GM12878 (cell line): ENCODE results near the gene TBXA2R. TPM values are rescaled to one million over a fixed set of nuclear protein-coding genes. Genes with fewer than 3 reads are reported as not detected.
A peak's percentile ranks its signal among the peaks of the same experiment; 100 is the strongest.

Experiments
- ATAC-seq: fragments of 200-7000 bp; cut with Tn5 transposase; 3 replicates; pipeline ENCODE4 v1.9.1; 2020; ENCODE audit warnings: mild to moderate bottlenecking, moderate library complexity
- BruUV-seq: library from RNA; stranded (reverse); fragments of 400-500 nt; replicated peaks from 2 replicates; lab custom pipeline; 2021; lab: Mats Ljungman, UMichigan
- CTCF ChIA-PET: fragments of 300-600 bp; sonication (Branson Sonifier 250); formaldehyde crosslinking; extraction: SDS; loops from one replicate; lab custom pipeline; 2021; ENCODE audit warnings: inconsistent platforms; lab: Yijun Ruan, JAX
- POLR2A ChIA-PET: fragments of 350-600 bp; formaldehyde crosslinking; extraction: SDS; loops from one replicate; lab custom pipeline; 2021; ENCODE audit warnings: inconsistent platforms; lab: Charles Lee
- RAD21 ChIA-PET: fragments of 300-600 bp; sonication (Branson Sonifier 250); formaldehyde crosslinking; loops from one replicate; lab custom pipeline; 2023; ENCODE audit warnings: antibody characterized with exemption; ENCODE audit not compliant: unreplicated experiment; lab: Charles Lee
- SMC1A ChIA-PET: fragments of 300-600 bp; sonication (Branson Sonifier 250); formaldehyde crosslinking; loops from one replicate; lab custom pipeline; 2023; ENCODE audit not compliant: unreplicated experiment, uncharacterized antibody; lab: Charles Lee
- DNase-seq: peaks from one replicate; pipeline ENCODE4 v3.0.0-alpha.2; 2011; ENCODE audit warnings: low read depth, low spot score
- FAIRE-seq: peaks from 3 replicates; lab custom pipeline; 2011; peaks lifted over from hg19 to GRCh38; lab: Jason Lieb, UNC
- H2AFZ ChIP-seq: 2 replicates; pipeline ENCODE4 v1.6.0; 2011; ENCODE audit warnings: low read depth, low read length, control low read depth; ENCODE audit not compliant: control insufficient read depth
- H3K27ac ChIP-seq: 2 replicates; pipeline ENCODE4 v1.5.1; 2011; ENCODE audit warnings: control low read depth; ENCODE audit not compliant: control insufficient read depth, insufficient read depth
- H3K27me3 ChIP-seq, 2 experiments: replicated peaks in 1 of 2; 2 replicates each; pipeline versions ENCODE4 v1.6.0 to v1.6.1; 2011; ENCODE audit warnings: low read length in 1 of 2; ENCODE audit not compliant: control insufficient read depth in 2 of 2, insufficient read depth in 2 of 2
- H3K36me3 ChIP-seq, 2 experiments: 2 replicates each; pipeline ENCODE4 v1.5.1; 2011; ENCODE audit warnings: low read length in 1 of 2; ENCODE audit not compliant: control insufficient read depth in 2 of 2, insufficient read depth in 2 of 2
- H3K4me1 ChIP-seq: 2 replicates; pipeline ENCODE4 v1.6.1; 2011; ENCODE audit warnings: mild to moderate bottlenecking, low read length, moderate library complexity, mixed read lengths; ENCODE audit not compliant: control insufficient read depth, insufficient read depth
- H3K4me2 ChIP-seq: 2 replicates; pipeline ENCODE4 v1.6.0; 2011; ENCODE audit warnings: control low read depth; ENCODE audit not compliant: control insufficient read depth, insufficient read depth
- H3K4me3 ChIP-seq: fragments of 200-600 bp; sonication (generic); 2 replicates; pipeline ENCODE4 v1.5.1; 2016
- H3K79me2 ChIP-seq: 2 replicates; pipeline ENCODE4 v1.6.0; 2011; ENCODE audit warnings: low read length; ENCODE audit not compliant: control insufficient read depth, insufficient read depth
- H3K9ac ChIP-seq: 2 replicates; pipeline ENCODE4 v1.8.0; 2011; ENCODE audit warnings: low read length, control low read depth, mixed read lengths; ENCODE audit not compliant: control insufficient read depth, insufficient read depth
- H3K9me3 ChIP-seq: replicated peaks from 3 replicates; pipeline ENCODE4 v1.5.1; 2011; ENCODE audit warnings: mild to moderate bottlenecking, low read length; ENCODE audit not compliant: control insufficient read depth, insufficient read depth
- H4K20me1 ChIP-seq: 2 replicates; pipeline ENCODE4 v1.6.0; 2011; ENCODE audit not compliant: control insufficient read depth, insufficient read depth
- CBFB ChIP-seq: IDR thresholded peaks from 2 replicates; pipeline ENCODE4 v1.6.1; 2016; ENCODE audit warnings: antibody characterized with exemption, low read depth
- JUNB ChIP-seq: IDR thresholded peaks from 2 replicates; pipeline ENCODE4 v1.6.1; 2016; ENCODE audit warnings: antibody characterized with exemption, mild to moderate bottlenecking
- NFYA ChIP-seq: IDR thresholded peaks from 2 replicates; pipeline ENCODE4 v1.6.1; 2011; ENCODE audit warnings: low read depth, mild to moderate bottlenecking, low read length, improper control_type of control experiment, borderline replicate concordance
- NR2C2 ChIP-seq: IDR thresholded peaks from 2 replicates; pipeline ENCODE4 v1.6.1; 2011; ENCODE audit warnings: borderline replicate concordance, low read depth; ENCODE audit not compliant: control insufficient read depth, insufficient read length
- SIN3A ChIP-seq: IDR thresholded peaks from 2 replicates; pipeline ENCODE4 v1.6.1; 2012; ENCODE audit warnings: low read depth, low read length, improper control_type of control experiment
- SIX5 ChIP-seq: IDR thresholded peaks from 2 replicates; pipeline ENCODE4 v1.6.1; 2011; ENCODE audit warnings: mild to moderate bottlenecking, low read depth, low read length, moderate library complexity; ENCODE audit not compliant: severe bottlenecking
- ZNF24 ChIP-seq: fragments of 450-650 bp; IDR thresholded peaks from 2 replicates; pipeline ENCODE4 v1.6.1; 2017; ENCODE audit warnings: antibody characterized with exemption, mild to moderate bottlenecking
- WGBS: methylation state at CpG from one replicate; pipeline ENCODE4 v1.1.6; 2016; ENCODE audit warnings: low lambda C conversion rate; ENCODE audit not compliant: insufficient replicate concordance, insufficient coverage; ENCODE audit errors: missing lambda C conversion rate; 5-methylcytosine and 5-hydroxymethylcytosine counted together
- in situ Hi-C: fragments of 300-500 bp; cut with MboI; formaldehyde crosslinking; loops from 9 replicates; pipeline ENCODE4 v1.14.3; 2018; ENCODE audit warnings: mixed read lengths
- intact Hi-C: fragments of 100-400 bp; cut with micrococcal nuclease; formaldehyde crosslinking; loops from one replicate; pipeline ENCODE4 v1.14.2; 2022; ENCODE audit not compliant: unreplicated experiment
- polyA plus RNA-seq, 11 experiments: library from polyadenylated mRNA; depleted of rRNA in 4 of 11; unstranded in 6 of 11; stranded (reverse) in 5 of 11; fragments of >200 nt; fragmentation: Nextera tagmentation in 4 of 11; fragmentation: Illumina TruSeq in 1 of 11; extraction: Ambion mirVana in 4 of 11; extraction: Trizol in 1 of 11; gene quantifications; 1 replicate in 1 of 11; 2 replicates in 10 of 11; pipeline versions ENCODE4 v1.2.1 to v1.2.3, GENCODE V29; 2011 to 2016; ENCODE audit warnings: inconsistent platforms in 2 of 11, missing spikeins in 2 of 11, low read depth in 1 of 11
- total RNA-seq, 4 experiments: library from RNA; depleted of rRNA in 3 of 4; stranded (reverse); fragments of >200 nt in 3 of 4; fragmentation: Illumina TruSeq in 1 of 4; extraction: Trizol in 1 of 4; gene quantifications; 2 replicates each; pipeline versions ENCODE4 v1.2.1 to v1.2.3, GENCODE V29; 2013 to 2021
- TF ChIP-seq, protein P1 (sequence below): fragments of 450-650 bp; IDR thresholded peaks from 2 replicates; pipeline ENCODE4 v1.6.1; 2017; ENCODE audit warnings: mild to moderate bottlenecking, low read depth, inconsistent platforms; ENCODE audit not compliant: poor library complexity, severe bottlenecking
- TF ChIP-seq, protein P2 (sequence below): IDR thresholded peaks from 2 replicates; pipeline ENCODE4 v1.6.1; 2011; ENCODE audit warnings: borderline replicate concordance, low read depth, mild to moderate bottlenecking, moderate library complexity, low read length; ENCODE audit not compliant: insufficient read depth, poor library complexity, severe bottlenecking
- TF ChIP-seq, protein P3 (sequence below): fragments of 450-650 bp; IDR thresholded peaks from 2 replicates; pipeline ENCODE4 v1.6.1; 2016; ENCODE audit warnings: mild to moderate bottlenecking
- TF ChIP-seq, protein P4 (sequence below): fragments of 150-350 bp; IDR thresholded peaks from 2 replicates; pipeline ENCODE4 v1.6.1; 2014; ENCODE audit warnings: mild to moderate bottlenecking, low read depth, low read length
- TF ChIP-seq, protein P5 (sequence below): IDR thresholded peaks from 2 replicates; pipeline ENCODE4 v1.6.1; 2012; ENCODE audit warnings: low read depth, low read length, improper control_type of control experiment

TBXA2R gene
- total and polyA plus RNA-seq, 10 of the 15 experiments (the other 5 are each of a cell fraction or from before 2014, with no cell fraction given), result 0.03 TPM; not detected in 8

DNA sequence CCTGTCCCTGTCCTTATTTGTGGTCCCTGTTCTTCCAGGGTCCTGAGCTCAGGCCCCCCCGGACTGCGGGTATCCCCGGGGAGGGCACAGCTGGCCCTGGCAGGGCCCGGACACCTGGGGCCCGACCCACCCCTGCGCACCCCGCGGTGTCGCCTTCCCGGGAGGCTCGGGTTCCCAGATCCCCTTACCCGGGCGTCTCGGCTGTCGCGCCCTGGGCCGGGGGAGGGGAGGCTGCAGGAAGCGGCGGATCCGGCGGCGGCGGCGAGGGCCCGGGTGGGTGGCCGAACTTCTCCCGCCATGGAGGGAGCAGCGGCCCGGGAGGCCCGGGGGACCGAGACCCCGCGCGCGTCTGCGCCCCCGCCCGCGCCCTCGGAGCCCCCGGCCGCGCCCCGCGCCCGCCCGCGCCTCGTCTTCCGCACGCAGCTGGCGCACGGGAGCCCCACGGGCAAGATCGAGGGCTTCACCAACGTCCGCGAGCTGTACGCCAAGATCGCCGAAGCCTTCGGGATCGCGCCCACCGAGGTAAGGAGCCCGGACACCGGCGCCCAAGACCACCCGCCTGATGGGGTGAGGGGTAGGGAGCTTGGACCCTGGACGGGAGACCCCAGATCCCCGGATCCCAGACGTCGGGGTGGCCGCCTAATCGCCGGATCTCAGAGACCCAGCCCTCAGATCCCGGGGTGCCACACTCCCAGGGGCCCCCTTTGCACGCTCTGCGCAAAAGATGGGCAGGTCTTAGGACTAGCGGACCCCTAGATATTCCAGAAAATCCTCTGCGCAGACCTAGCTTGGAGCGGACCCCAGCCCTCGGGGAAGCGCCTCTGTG, 21.2 kb downstream of the TBXA2R start, which contains the start of gene GIPC3:
Gene GIPC3 (plus strand): TSS at position 178 of the 826 bp plus-strand sequence. CDS start 120 bp downstream, at position 298.
- SMC1A ChIA-PET, result no interaction called here
- no peak within 1 kb of the TSS for H2AFZ ChIP-seq
- DNase-seq, result no peak
- H3K4me1 ChIP-seq, result no peaks in the 10 kb centered on the region
- intact Hi-C loops (no loop called here), in situ Hi-C loops (no loop called here)
- no peaks in the 10 kb centered on the region for H3K79me2 ChIP-seq
- no peaks in the 10 kb centered on the region for H4K20me1 ChIP-seq
- H3K9ac ChIP-seq, result no peak within 1 kb of the TSS
- RAD21 ChIA-PET, result no interaction called here
- no peaks in the 10 kb centered on the region for H3K36me3 ChIP-seq
- no peak for ATAC-seq
- WGBS, result 21% methylated on average over 46 of the region's 84 CpGs
- H3K4me2 ChIP-seq, result peak within 1 kb of the TSS; percentile 3; the same call in 1 of the 2 replicates
- no peak within 1 kb of the TSS for H3K4me3 ChIP-seq
- BruUV-seq, result no TSS peak
- peaks cover 0 to 2% of the 10 kb centered on the region in 2 experiments; a peak in 1 of 4 replicates for H3K27me3 ChIP-seq
- CTCF ChIA-PET, result interaction anchor here (0.6 to 1.9 kb wide), 6 partner anchors 10 to 41 kb away, joined by 3 to 4 read pairs (median 3); no protein-coding TSS in a partner anchor
- no peaks in the 10 kb centered on the region; the same call in 2 of the 3 replicates for H3K9me3 ChIP-seq
- FAIRE-seq, result no peak
- H3K27ac ChIP-seq, result no peak within 1 kb of the TSS
- POLR2A ChIA-PET, result no interaction called here
- no peak for TF ChIP-seq SIX5
- no peak for TF ChIP-seq SIN3A
- TF ChIP-seq, protein P1, sequence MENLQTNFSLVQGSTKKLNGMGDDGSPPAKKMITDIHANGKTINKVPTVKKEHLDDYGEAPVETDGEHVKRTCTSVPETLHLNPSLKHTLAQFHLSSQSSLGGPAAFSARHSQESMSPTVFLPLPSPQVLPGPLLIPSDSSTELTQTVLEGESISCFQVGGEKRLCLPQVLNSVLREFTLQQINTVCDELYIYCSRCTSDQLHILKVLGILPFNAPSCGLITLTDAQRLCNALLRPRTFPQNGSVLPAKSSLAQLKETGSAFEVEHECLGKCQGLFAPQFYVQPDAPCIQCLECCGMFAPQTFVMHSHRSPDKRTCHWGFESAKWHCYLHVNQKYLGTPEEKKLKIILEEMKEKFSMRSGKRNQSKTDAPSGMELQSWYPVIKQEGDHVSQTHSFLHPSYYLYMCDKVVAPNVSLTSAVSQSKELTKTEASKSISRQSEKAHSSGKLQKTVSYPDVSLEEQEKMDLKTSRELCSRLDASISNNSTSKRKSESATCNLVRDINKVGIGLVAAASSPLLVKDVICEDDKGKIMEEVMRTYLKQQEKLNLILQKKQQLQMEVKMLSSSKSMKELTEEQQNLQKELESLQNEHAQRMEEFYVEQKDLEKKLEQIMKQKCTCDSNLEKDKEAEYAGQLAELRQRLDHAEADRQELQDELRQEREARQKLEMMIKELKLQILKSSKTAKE, result no peak
- TF ChIP-seq, protein P2, sequence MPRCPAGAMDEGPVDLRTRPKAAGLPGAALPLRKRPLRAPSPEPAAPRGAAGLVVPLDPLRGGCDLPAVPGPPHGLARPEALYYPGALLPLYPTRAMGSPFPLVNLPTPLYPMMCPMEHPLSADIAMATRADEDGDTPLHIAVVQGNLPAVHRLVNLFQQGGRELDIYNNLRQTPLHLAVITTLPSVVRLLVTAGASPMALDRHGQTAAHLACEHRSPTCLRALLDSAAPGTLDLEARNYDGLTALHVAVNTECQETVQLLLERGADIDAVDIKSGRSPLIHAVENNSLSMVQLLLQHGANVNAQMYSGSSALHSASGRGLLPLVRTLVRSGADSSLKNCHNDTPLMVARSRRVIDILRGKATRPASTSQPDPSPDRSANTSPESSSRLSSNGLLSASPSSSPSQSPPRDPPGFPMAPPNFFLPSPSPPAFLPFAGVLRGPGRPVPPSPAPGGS, result no peak
- TF ChIP-seq, protein P3, sequence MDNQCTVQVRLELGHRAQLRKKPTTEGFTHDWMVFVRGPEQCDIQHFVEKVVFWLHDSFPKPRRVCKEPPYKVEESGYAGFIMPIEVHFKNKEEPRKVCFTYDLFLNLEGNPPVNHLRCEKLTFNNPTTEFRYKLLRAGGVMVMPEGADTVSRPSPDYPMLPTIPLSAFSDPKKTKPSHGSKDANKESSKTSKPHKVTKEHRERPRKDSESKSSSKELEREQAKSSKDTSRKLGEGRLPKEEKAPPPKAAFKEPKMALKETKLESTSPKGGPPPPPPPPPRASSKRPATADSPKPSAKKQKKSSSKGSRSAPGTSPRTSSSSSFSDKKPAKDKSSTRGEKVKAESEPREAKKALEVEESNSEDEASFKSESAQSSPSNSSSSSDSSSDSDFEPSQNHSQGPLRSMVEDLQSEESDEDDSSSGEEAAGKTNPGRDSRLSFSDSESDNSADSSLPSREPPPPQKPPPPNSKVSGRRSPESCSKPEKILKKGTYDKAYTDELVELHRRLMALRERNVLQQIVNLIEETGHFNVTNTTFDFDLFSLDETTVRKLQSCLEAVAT, result no peak
- no peak for TF ChIP-seq JUNB
- TF ChIP-seq, protein P4, sequence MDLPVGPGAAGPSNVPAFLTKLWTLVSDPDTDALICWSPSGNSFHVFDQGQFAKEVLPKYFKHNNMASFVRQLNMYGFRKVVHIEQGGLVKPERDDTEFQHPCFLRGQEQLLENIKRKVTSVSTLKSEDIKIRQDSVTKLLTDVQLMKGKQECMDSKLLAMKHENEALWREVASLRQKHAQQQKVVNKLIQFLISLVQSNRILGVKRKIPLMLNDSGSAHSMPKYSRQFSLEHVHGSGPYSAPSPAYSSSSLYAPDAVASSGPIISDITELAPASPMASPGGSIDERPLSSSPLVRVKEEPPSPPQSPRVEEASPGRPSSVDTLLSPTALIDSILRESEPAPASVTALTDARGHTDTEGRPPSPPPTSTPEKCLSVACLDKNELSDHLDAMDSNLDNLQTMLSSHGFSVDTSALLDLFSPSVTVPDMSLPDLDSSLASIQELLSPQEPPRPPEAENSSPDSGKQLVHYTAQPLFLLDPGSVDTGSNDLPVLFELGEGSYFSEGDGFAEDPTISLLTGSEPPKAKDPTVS, result no peak
- TF ChIP-seq NFYA, result no peak
- TF ChIP-seq, protein P5, sequence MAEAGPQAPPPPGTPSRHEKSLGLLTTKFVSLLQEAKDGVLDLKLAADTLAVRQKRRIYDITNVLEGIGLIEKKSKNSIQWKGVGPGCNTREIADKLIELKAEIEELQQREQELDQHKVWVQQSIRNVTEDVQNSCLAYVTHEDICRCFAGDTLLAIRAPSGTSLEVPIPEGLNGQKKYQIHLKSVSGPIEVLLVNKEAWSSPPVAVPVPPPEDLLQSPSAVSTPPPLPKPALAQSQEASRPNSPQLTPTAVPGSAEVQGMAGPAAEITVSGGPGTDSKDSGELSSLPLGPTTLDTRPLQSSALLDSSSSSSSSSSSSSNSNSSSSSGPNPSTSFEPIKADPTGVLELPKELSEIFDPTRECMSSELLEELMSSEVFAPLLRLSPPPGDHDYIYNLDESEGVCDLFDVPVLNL, result no peak
- no peak for TF ChIP-seq NR2C2
- TF ChIP-seq ZNF24, result no peak
- no peak for TF ChIP-seq CBFB
